ENCODE results near the gene PRDX2. TPM values are rescaled to one million over a fixed set of nuclear protein-coding genes. Genes with fewer than 3 reads are reported as not detected.

The PRDX2 gene
- total and polyA plus RNA-seq, 2 donors (not counting 3 experiments of a cell fraction or from before 2014, with no cell fraction given): 247 to 492 TPM

DNA sequence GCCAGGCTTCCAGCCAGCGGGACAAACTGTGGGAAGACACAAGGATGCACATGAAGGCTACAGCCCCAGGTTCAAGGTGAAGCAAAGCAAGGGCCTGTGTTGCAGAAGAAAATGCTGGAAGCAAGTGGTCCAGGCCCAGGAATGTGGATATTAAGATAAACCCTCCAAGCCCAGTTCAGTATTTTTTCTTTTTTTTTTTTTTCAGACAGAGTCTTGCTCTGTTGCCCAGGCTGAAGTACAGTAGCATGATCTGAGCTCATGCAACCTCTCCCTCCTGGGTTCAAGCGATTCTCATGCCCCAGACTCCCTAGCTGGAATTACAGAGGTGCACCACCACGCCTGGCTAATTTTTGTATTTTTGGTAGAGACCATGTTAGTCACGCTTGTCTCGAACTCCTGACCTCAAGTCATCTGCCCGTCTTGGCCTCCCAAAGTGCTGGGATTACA is 4.4 kb downstream of the PRDX2 start:
- POLR2A ChIA-PET: interaction anchor here (1.1 to 1.4 kb wide), 2 partner anchors 19 to 31 kb away, joined by 4 read pairs; no protein-coding TSS in a partner anchor

More for the DNA sequence above, 4.4 kb downstream of the PRDX2 start:
- FAIRE-seq: no peak
- no peak overlapping the region for H2AFZ ChIP-seq (ENCODE audit: low read depth, low read length)
- no peak for TF ChIP-seq POLR2AphosphoS5 (IDR thresholded peaks at IDR 0.05; ENCODE audit: insufficient read depth, low read depth, low read length)
- TF ChIP-seq, protein P1, sequence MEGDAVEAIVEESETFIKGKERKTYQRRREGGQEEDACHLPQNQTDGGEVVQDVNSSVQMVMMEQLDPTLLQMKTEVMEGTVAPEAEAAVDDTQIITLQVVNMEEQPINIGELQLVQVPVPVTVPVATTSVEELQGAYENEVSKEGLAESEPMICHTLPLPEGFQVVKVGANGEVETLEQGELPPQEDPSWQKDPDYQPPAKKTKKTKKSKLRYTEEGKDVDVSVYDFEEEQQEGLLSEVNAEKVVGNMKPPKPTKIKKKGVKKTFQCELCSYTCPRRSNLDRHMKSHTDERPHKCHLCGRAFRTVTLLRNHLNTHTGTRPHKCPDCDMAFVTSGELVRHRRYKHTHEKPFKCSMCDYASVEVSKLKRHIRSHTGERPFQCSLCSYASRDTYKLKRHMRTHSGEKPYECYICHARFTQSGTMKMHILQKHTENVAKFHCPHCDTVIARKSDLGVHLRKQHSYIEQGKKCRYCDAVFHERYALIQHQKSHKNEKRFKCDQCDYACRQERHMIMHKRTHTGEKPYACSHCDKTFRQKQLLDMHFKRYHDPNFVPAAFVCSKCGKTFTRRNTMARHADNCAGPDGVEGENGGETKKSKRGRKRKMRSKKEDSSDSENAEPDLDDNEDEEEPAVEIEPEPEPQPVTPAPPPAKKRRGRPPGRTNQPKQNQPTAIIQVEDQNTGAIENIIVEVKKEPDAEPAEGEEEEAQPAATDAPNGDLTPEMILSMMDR (IDR thresholded peaks at IDR 0.05; ENCODE audit: extremely low read depth in 1 of 2, insufficient read depth in 1 of 2, low read depth in 1 of 2, low read length in 2 of 2): no peak
- H3K4me2 ChIP-seq (ENCODE audit: insufficient read depth, low read length): no peak overlapping the region
- intact Hi-C loops (cut with micrococcal nuclease) (loop anchor here (2.0 kb wide), 2 partner anchors 80 to 116 kb away; partner anchors contain the start of gene DHPS), dilution Hi-C loops (cut with MboI; ENCODE audit: extremely low pct_ligation_motif_present, low sequenced_read_pairs) (no loop called here)
- no peak overlapping the region for H3K9ac ChIP-seq (replicated peaks; ENCODE audit: extremely low read depth, insufficient read depth, low read length)
- no peaks in the 10 kb centered on the region for H3K9me1 ChIP-seq (replicated peaks; ENCODE audit: control insufficient read depth, extremely low read depth, insufficient read depth, low read length)
- peaks cover 21% of the 10 kb centered on the region for H3K4me1 ChIP-seq (ENCODE audit: control insufficient read depth, extremely low read depth, insufficient read depth, low read length)
- DNase-seq (ENCODE audit: low read depth, low spot score): no peak
- no peak overlapping the region for H3K4me3 ChIP-seq (replicated peaks in 1 of 3; ENCODE audit: insufficient read depth in 1 of 3, low read depth in 1 of 3, low read length in 3 of 3)
- H3K27me3 ChIP-seq (ENCODE audit: control insufficient read depth in 2 of 2, insufficient read depth in 2 of 2, low read length in 2 of 2): no peaks in the 10 kb centered on the region
- peaks cover 0 to 12% of the 10 kb centered on the region in 2 experiments for H3K36me3 ChIP-seq (ENCODE audit: control insufficient read depth in 2 of 2, extremely low read depth in 1 of 2, insufficient read depth in 2 of 2, low read length in 2 of 2)
- peaks cover 23% of the 10 kb centered on the region for H3K79me2 ChIP-seq (ENCODE audit: control insufficient read depth, insufficient read depth, low read length)
- H4K20me1 ChIP-seq (replicated peaks; ENCODE audit: control insufficient read depth, extremely low read depth, insufficient read depth, low read length): no peaks in the 10 kb centered on the region
- H3K27ac ChIP-seq (ENCODE audit: insufficient read depth, low read depth, low read length): no peak overlapping the region
- H3K9me3 ChIP-seq (replicated peaks; ENCODE audit: control insufficient read depth, insufficient read depth, low read length): no peaks in the 10 kb centered on the region
- no TSS peak for BruUV-seq (replicated peaks)
- CTCF ChIA-PET: interaction anchor here (0.6 to 13.8 kb wide), 6 partner anchors 15 to 82 kb away, joined by 3 to 524 read pairs (median 22); partner anchors contain the start of gene HOOK2

All from endothelial cell of umbilical vein (primary cell).